HepG2 (cell line): ENCODE measurements around the gene TEX22. TPM values are rescaled to one million over a fixed set of nuclear protein-coding genes. Genes with fewer than 3 reads are reported as not detected.

Source experiments
- ATAC-seq: fragments of 200-7000 bp; cut with Tn5 transposase; 3 replicates; pipeline ENCODE4 v1.9.1; 2020; ENCODE audit warnings: mild to moderate bottlenecking, moderate library complexity
- BruUV-seq: library from RNA; stranded (reverse); fragments of 400-500 nt; replicated peaks from 2 replicates; lab custom pipeline; 2021; lab: Mats Ljungman, UMichigan
- CTCF ChIA-PET: fragments of 300-600 bp; formaldehyde crosslinking; extraction: SDS; loops from one replicate; lab custom pipeline; 2021; ENCODE audit warnings: low total read pairs, inconsistent platforms, low intra/inter-chr PET ratio; lab: Yijun Ruan, JAX
- POLR2A ChIA-PET: fragments of 350-600 bp; sonication (Branson Sonifier 250); formaldehyde crosslinking; loops from one replicate; lab custom pipeline; 2020; ENCODE audit warnings: antibody characterized with exemption, inconsistent platforms; lab: Yijun Ruan, JAX
- DNase-seq: peaks from one replicate; pipeline ENCODE4 v3.0.0-alpha.2; 2015; ENCODE audit warnings: low spot score
- FAIRE-seq: peaks from 3 replicates; lab custom pipeline; 2011; peaks lifted over from hg19 to GRCh38; lab: Jason Lieb, UNC
- H2AFZ ChIP-seq: one replicate; pipeline ENCODE4 v1.6.1; 2011; ENCODE audit warnings: low read length, inconsistent platforms
- H3K27ac ChIP-seq: fragments of 300-600 bp; 3 replicates; pipeline ENCODE4 v1.8.0; 2011; ENCODE audit warnings: mixed run types, mild to moderate bottlenecking, mixed read lengths, low read length, inconsistent platforms; ENCODE audit not compliant: insufficient read depth; ENCODE audit errors: extremely low read length
- H3K27me3 ChIP-seq, 2 experiments: fragments of 200-600 bp in 1 of 2; 2 replicates in 1 of 2; 3 replicates in 1 of 2; pipeline versions ENCODE4 v1.6.0 to v1.8.0; 2011; ENCODE audit warnings: low read length in 2 of 2, mild to moderate bottlenecking in 2 of 2, moderate library complexity in 2 of 2, inconsistent platforms in 1 of 2; ENCODE audit not compliant: insufficient read depth in 2 of 2, control insufficient read depth in 1 of 2
- H3K36me3 ChIP-seq, 2 experiments: fragments of 200-600 bp in 1 of 2; replicated peaks in 1 of 2; 2 replicates in 1 of 2; 3 replicates in 1 of 2; pipeline versions ENCODE4 v1.5.1 to v1.8.0; 2011; ENCODE audit warnings: low read length in 2 of 2, inconsistent platforms in 1 of 2; ENCODE audit not compliant: insufficient read depth in 2 of 2, control insufficient read depth in 1 of 2
- H3K4me1 ChIP-seq: 2 replicates; pipeline ENCODE4 v1.5.1; 2012; ENCODE audit warnings: low read length, inconsistent platforms; ENCODE audit not compliant: insufficient read depth
- H3K4me2 ChIP-seq: 2 replicates; pipeline ENCODE4 v1.6.0; 2011; ENCODE audit warnings: low read depth, low read length, inconsistent platforms
- H3K4me3 ChIP-seq, 3 experiments: fragments of 200-600 bp in 1 of 3; sonication (generic), shearing (Covaris generic) in 1 of 3; replicated peaks in 1 of 3; 2 replicates each; pipeline ENCODE4 v1.5.1; 2011 to 2016; ENCODE audit warnings: low read length in 3 of 3, inconsistent platforms in 2 of 3, low read depth in 2 of 3, mild to moderate bottlenecking in 2 of 3, control low read depth in 1 of 3, mixed read lengths in 1 of 3; ENCODE audit not compliant: insufficient read depth in 1 of 3
- H3K79me2 ChIP-seq: one replicate; pipeline ENCODE4 v1.6.1; 2011; ENCODE audit warnings: low read length, inconsistent platforms; ENCODE audit not compliant: insufficient read depth
- H3K9ac ChIP-seq: 2 replicates; pipeline ENCODE4 v1.6.0; 2011; ENCODE audit warnings: mild to moderate bottlenecking, low read depth, low read length, inconsistent platforms; ENCODE audit not compliant: insufficient read depth
- H3K9me3 ChIP-seq: 2 replicates; pipeline ENCODE4 v1.5.1; 2012; ENCODE audit warnings: mild to moderate bottlenecking, low read length
- H4K20me1 ChIP-seq: 2 replicates; pipeline ENCODE4 v1.6.0; 2011; ENCODE audit warnings: inconsistent platforms, mild to moderate bottlenecking, low read length, moderate library complexity; ENCODE audit not compliant: insufficient read depth
- CHD2 ChIP-seq: IDR thresholded peaks from 2 replicates; pipeline ENCODE4 v1.6.1; 2011; ENCODE audit warnings: low read depth, low read length, improper control_type of control experiment
- FOXO4 ChIP-seq: sonication (generic); formaldehyde crosslinking; conservative IDR thresholded peaks from 2 replicates; pipeline ENCODE4 v1.8.1; 2023; ENCODE audit warnings: missing genetic modification reagents
- HBP1 ChIP-seq: IDR thresholded peaks from 2 replicates; pipeline ENCODE4 v1.6.1; 2016; ENCODE audit warnings: low read depth, control low read depth
- KLF12 ChIP-seq: sonication (generic); formaldehyde crosslinking; IDR thresholded peaks from 2 replicates; pipeline ENCODE4 v1.4.0; 2020; ENCODE audit warnings: missing genetic modification reagents, borderline replicate concordance
- PTBP1 ChIP-seq: fragments of 200-400 bp; formaldehyde crosslinking; IDR thresholded peaks from 2 replicates; pipeline ENCODE4 v1.6.1; 2018; ENCODE audit warnings: low read length, low read depth; ENCODE audit not compliant: poor library complexity, severe bottlenecking
- SNAPC2 ChIP-seq: sonication (generic); formaldehyde crosslinking; IDR thresholded peaks from 2 replicates; pipeline ENCODE4 v1.8.1; 2022; ENCODE audit warnings: mild to moderate bottlenecking, missing genetic modification reagents
- TCF7L2 ChIP-seq: IDR thresholded peaks from 2 replicates; pipeline ENCODE4 v1.6.1; 2011; ENCODE audit warnings: mild to moderate bottlenecking, low read depth, low read length, moderate library complexity
- ZBTB33 ChIP-seq: sonication (generic); formaldehyde crosslinking; IDR thresholded peaks from 2 replicates; pipeline ENCODE4 v1.4.0; 2020; ENCODE audit warnings: missing genetic modification reagents
- ZFP36L1 ChIP-seq: sonication (generic); formaldehyde crosslinking; IDR thresholded peaks from 2 replicates; pipeline ENCODE4 v1.8.0; 2022; ENCODE audit warnings: mild to moderate bottlenecking, missing genetic modification reagents, moderate library complexity
- ZNF337 ChIP-seq: sonication (generic); formaldehyde crosslinking; IDR thresholded peaks from 2 replicates; pipeline ENCODE4 v1.5.1; 2020; ENCODE audit warnings: missing genetic modification reagents, low read depth, mild to moderate bottlenecking, borderline replicate concordance
- ZNF460 ChIP-seq: sonication (generic); formaldehyde crosslinking; IDR thresholded peaks from 2 replicates; pipeline ENCODE4 v1.5.1; 2020; ENCODE audit warnings: missing genetic modification reagents, mild to moderate bottlenecking, borderline replicate concordance
- ZNF646 ChIP-seq: sonication (generic); formaldehyde crosslinking; IDR thresholded peaks from 2 replicates; pipeline ENCODE4 v1.9.0; 2021; ENCODE audit warnings: mild to moderate bottlenecking, missing genetic modification reagents
- ZNF850 ChIP-seq: sonication (generic); formaldehyde crosslinking; conservative IDR thresholded peaks from 2 replicates; pipeline ENCODE4 v1.9.0; 2021; ENCODE audit warnings: mild to moderate bottlenecking, missing genetic modification reagents
- WGBS: methylation state at CpG from one replicate; pipeline ENCODE4 v1.1.6; 2017; ENCODE audit warnings: low lambda C conversion rate; 5-methylcytosine and 5-hydroxymethylcytosine counted together
- in situ Hi-C: cut with HindIII; loops from 2 replicates; pipeline ENCODE4 v1.10.0; 2017; ENCODE audit warnings: low pct_unique_long_range_greater_than_20kb; ENCODE audit not compliant: extremely low pct_ligation_motif_present
- intact Hi-C: fragments of 100-400 bp; cut with micrococcal nuclease; formaldehyde crosslinking; loops from one replicate; pipeline ENCODE4 v1.10.0; 2022; ENCODE audit not compliant: unreplicated experiment
- polyA plus RNA-seq, 8 experiments: library from polyadenylated mRNA; depleted of rRNA in 3 of 8; stranded (reverse) in 7 of 8; unstranded in 1 of 8; fragments of >200 nt; fragmentation: Illumina TruSeq in 4 of 8; extraction: Trizol in 4 of 8; gene quantifications; 2 replicates each; pipeline versions ENCODE4 v1.2.1 to v1.2.3, GENCODE V29; 2011 to 2016; ENCODE audit warnings: low read depth in 4 of 8, missing spikeins in 1 of 8, mixed read lengths in 1 of 8; ENCODE audit not compliant: insufficient read depth in 1 of 8
- total RNA-seq, 5 experiments: library from RNA; depleted of rRNA; stranded (reverse); fragments of >200 nt; fragmentation: Illumina TruSeq; extraction: Trizol; gene quantifications; 2 replicates each; pipeline ENCODE4 v1.2.3, GENCODE V29; 2016; ENCODE audit warnings: low read depth in 1 of 5

TEX22 gene
- total and polyA plus RNA-seq, 2 of the 13 experiments (the other 11 are each of a cell fraction or from before 2014, with no cell fraction given): 0.07 to 0.27 TPM

- ATAC-seq: no peak
- no peak for TF ChIP-seq SNAPC2 (CRISPR knock-in tag)
- TF ChIP-seq ZNF850 (CRISPR knock-in tag): no peak
- no peak for TF ChIP-seq FOXO4
- no peak for TF ChIP-seq HBP1 (CRISPR knock-in tag)
- TF ChIP-seq CHD2: no peak
- no peak for TF ChIP-seq ZNF460 (CRISPR knock-in tag)
- no peak for TF ChIP-seq ZNF337
- no peak for TF ChIP-seq PTBP1
- TF ChIP-seq ZNF646 (CRISPR knock-in tag): no peak
- no peak for TF ChIP-seq ZFP36L1 (CRISPR knock-in tag)
- no peak for TF ChIP-seq TCF7L2
- no peak for TF ChIP-seq KLF12 (CRISPR knock-in tag)
- TF ChIP-seq ZBTB33 (CRISPR knock-in tag): no peak
These were observed 46.9 kb upstream of the TEX22 start for GRCh38 chr14:105351410-105351809.

More at GRCh38 chr14:105351410-105351809, 46.9 kb upstream of the TEX22 start:
- H3K27me3 ChIP-seq: no peaks in the 10 kb centered on the region
- H3K27ac ChIP-seq: no peak overlapping the region
- POLR2A ChIA-PET: no interaction called here
- H3K9me3 ChIP-seq: no peaks in the 10 kb centered on the region
- intact Hi-C loops (no loop called here), in situ Hi-C loops (no loop called here)
- H3K79me2 ChIP-seq: no peaks in the 10 kb centered on the region
- no peaks in the 10 kb centered on the region; a peak in 1 of 5 replicates for H3K36me3 ChIP-seq
- no peak overlapping the region for H2AFZ ChIP-seq
- no peak overlapping the region for H3K4me2 ChIP-seq
- H3K9ac ChIP-seq: no peak overlapping the region
- no peaks in the 10 kb centered on the region for H4K20me1 ChIP-seq
- H3K4me1 ChIP-seq: peaks cover 5% of the 10 kb centered on the region; the same call in 1 of the 2 replicates
- FAIRE-seq: no peak
- 94% methylated on average over 3 of the region's 3 CpGs for WGBS
- H3K4me3 ChIP-seq: no peak overlapping the region
- CTCF ChIA-PET: interaction anchor here (1.3 to 2.1 kb wide), 3 partner anchors 148 to 260 kb away, joined by 4 to 12 read pairs (median 7); no protein-coding TSS in a partner anchor
- DNase-seq: no peak
- BruUV-seq: no TSS peak
